ENCODE results near the gene EEF1A2. TPM values are rescaled to one million over a fixed set of nuclear protein-coding genes. Genes with fewer than 3 reads are reported as not detected.

Gene EEF1A2
- total and polyA plus RNA-seq, 2 of the 4 experiments (the other 2 are of a cell fraction), result 1.3 to 4.6 TPM

- H3K9me3 ChIP-seq (ENCODE audit: control insufficient read depth, insufficient read depth, low read length), result no peaks in the 10 kb centered on the region
- CTCF ChIA-PET, result no interaction called here
- POLR2A ChIA-PET (ENCODE audit: unreplicated experiment), result no interaction called here
- 79% methylated on average over 8 of the region's 17 CpGs; no CpG with 5 or more reads in 1 of the 2 experiments for WGBS, 2 experiments (ENCODE audit: extremely low coverage in 2 of 2, insufficient read length in 1 of 2)
- TF ChIP-seq RCOR1 (IDR thresholded peaks at IDR 0.05; ENCODE audit: insufficient replicate concordance, low read length), result no peak
- no peak for TF ChIP-seq POLR2A (IDR thresholded peaks at IDR 0.05; ENCODE audit: low read depth, low read length)
- no peak for TF ChIP-seq MXI1 (IDR thresholded peaks at IDR 0.05; ENCODE audit: borderline replicate concordance, low read depth, low read length)
- no peak for TF ChIP-seq CHD1 (IDR thresholded peaks at IDR 0.05; ENCODE audit: low read depth, low read length)
- no peak for TF ChIP-seq CTCF (conservative IDR thresholded peaks at IDR 0.05; ENCODE audit: low read depth, low read length)
- TF ChIP-seq BHLHE40 (IDR thresholded peaks at IDR 0.05; ENCODE audit: low read depth, low read length), result no peak
- TF ChIP-seq MAFK (IDR thresholded peaks at IDR 0.05; ENCODE audit: low read depth, low read length), result no peak
- TF ChIP-seq CEBPB (IDR thresholded peaks at IDR 0.05; ENCODE audit: low read depth, low read length), result no peak
- no peak for TF ChIP-seq MAZ (IDR thresholded peaks at IDR 0.05; ENCODE audit: borderline replicate concordance, low read depth, low read length)
- no peak for TF ChIP-seq NFE2L2 (IDR thresholded peaks at IDR 0.05; ENCODE audit: low read depth, low read length)
- no peak for TF ChIP-seq RFX5 (IDR thresholded peaks at IDR 0.05; ENCODE audit: low read depth, low read length)
- TF ChIP-seq FOS (IDR thresholded peaks at IDR 0.05; ENCODE audit: low read depth, low read length), result no peak
- TF ChIP-seq USF2 (IDR thresholded peaks at IDR 0.05; ENCODE audit: low read depth, low read length), result no peak
- TF ChIP-seq ELK1 (IDR thresholded peaks at IDR 0.05; ENCODE audit: borderline replicate concordance, low read depth, low read length), result no peak
- no peak for TF ChIP-seq SMC3 (IDR thresholded peaks at IDR 0.05; ENCODE audit: low read depth, low read length)
- no peak for TF ChIP-seq RAD21 (IDR thresholded peaks at IDR 0.05; ENCODE audit: low read length)
- no TSS peak for BruUV-seq (replicated peaks)
- no peak overlapping the region for H3K27ac ChIP-seq (ENCODE audit: insufficient read depth, low read length)
- H3K14ac ChIP-seq (replicated peaks; ENCODE audit: low read depth, low read length), result no peak overlapping the region
- no peak overlapping the region for H4K8ac ChIP-seq (ENCODE audit: low read depth in 2 of 2, low read length in 2 of 2)
- no peak overlapping the region for H2BK15ac ChIP-seq (ENCODE audit: low read depth, low read length)
- DNase-seq (no peak), ATAC-seq (ENCODE audit: low read depth) (no peak)
- H2AK9ac ChIP-seq (replicated peaks; ENCODE audit: low read depth, low read length, poor library complexity), result no peak overlapping the region
- no peak overlapping the region for H4K91ac ChIP-seq (ENCODE audit: insufficient read depth, low read depth, low read length)
- H2BK5ac ChIP-seq (ENCODE audit: low read depth, low read length, poor library complexity, severe bottlenecking), result no peak overlapping the region
- H2BK20ac ChIP-seq (ENCODE audit: low read depth, low read length), result no peak overlapping the region
- no peak overlapping the region for H3K9ac ChIP-seq (ENCODE audit: low read depth, low read length)
- no peak overlapping the region for H2AK5ac ChIP-seq (ENCODE audit: low read depth, low read length)
- intact Hi-C loops (cut with micrococcal nuclease) (no loop called here), dilution Hi-C loops (cut with HindIII; ENCODE audit: low sequenced_read_pairs, unreplicated experiment) (no loop called here), in situ Hi-C loops (cut with MboI; ENCODE audit: low sequenced_read_pairs) (no loop called here)
- no peak overlapping the region for H3K18ac ChIP-seq (ENCODE audit: low read depth, low read length)
- no peak overlapping the region for H3K4me3 ChIP-seq (ENCODE audit: insufficient read depth, low read depth, low read length)
- no peaks in the 10 kb centered on the region for H3K79me1 ChIP-seq (ENCODE audit: low read depth in 1 of 2, low read length in 2 of 2)
- H3K4ac ChIP-seq (ENCODE audit: low read depth, low read length), result no peak overlapping the region
- no peaks in the 10 kb centered on the region for H3K4me1 ChIP-seq (ENCODE audit: control insufficient read depth, insufficient read depth, low read length)
- H2AFZ ChIP-seq (replicated peaks; ENCODE audit: low read length, poor library complexity), result no peak overlapping the region
- H3K56ac ChIP-seq (ENCODE audit: extremely low read depth, insufficient read depth, low read length), result no peak overlapping the region
- H3K9me1 ChIP-seq (ENCODE audit: insufficient read depth, low read length), result no peaks in the 10 kb centered on the region
- H3K23ac ChIP-seq (ENCODE audit: low read depth, low read length), result no peak overlapping the region
- no peaks in the 10 kb centered on the region for H3K36me3 ChIP-seq (ENCODE audit: control insufficient read depth, insufficient read depth, low read length)
- H4K20me1 ChIP-seq (ENCODE audit: insufficient read depth, low read length), result no peaks in the 10 kb centered on the region
- no peak overlapping the region for H2BK120ac ChIP-seq (ENCODE audit: low read depth, low read length)
- H4K5ac ChIP-seq (ENCODE audit: low read depth, low read length), result no peak overlapping the region
- H3K27me3 ChIP-seq (ENCODE audit: control insufficient read depth, insufficient read depth, low read length), result peaks cover 65% of the 10 kb centered on the region
- no peak overlapping the region for H3K4me2 ChIP-seq (ENCODE audit: low read depth, low read length)
Measured at GRCh38 chr20:63466861-63467260, 32.0 kb downstream of the EEF1A2 start.

Data from IMR-90 (cell line).